ENCODE results near the gene DNAH5.
"Not testable (repeated sequence)": the region's sequence is repeated elsewhere in the genome, so short reads cannot be mapped to it uniquely, and the experiment has no call there.

DNAH5 gene

GRCh38 chr5:13944560-13945199 lies at the start of gene DNAH5:
Gene DNAH5 (minus strand): TSS chr5:13944688. CDS start chr5:13944438, 250 bp downstream.
- DNase-seq (ENCODE audit: low read depth), result no peak

GRCh38 chr5:13993926-13994325 lies 49.4 kb upstream of the DNAH5 start:
- no peak for DNase-seq (ENCODE audit: low read depth)

- no peak for DNase-seq (ENCODE audit: low read depth)
Observed at GRCh38 chr5:13992795-13993194, 48.3 kb upstream of the DNAH5 start.

- no peak for DNase-seq (ENCODE audit: low read depth)
Observed at GRCh38 chr5:13991365-13991764, 46.9 kb upstream of the DNAH5 start.

GRCh38 chr5:13990896-13991295 lies 46.4 kb upstream of the DNAH5 start:
- no peak for DNase-seq (ENCODE audit: low read depth)

- DNase-seq (ENCODE audit: low read depth), result no peak
Observed at GRCh38 chr5:13989832-13990231, 45.3 kb upstream of the DNAH5 start.

- DNase-seq (ENCODE audit: low read depth), result no peak
Observed at GRCh38 chr5:13987843-13988464, 43.5 kb upstream of the DNAH5 start.

GRCh38 chr5:13985731-13986418 lies 41.4 kb upstream of the DNAH5 start:
- no peak for DNase-seq (ENCODE audit: low read depth)

GRCh38 chr5:13984888-13985287 lies 40.4 kb upstream of the DNAH5 start:
- DNase-seq (ENCODE audit: low read depth), result not testable (repeated sequence)

- DNase-seq (ENCODE audit: low read depth), result no peak
Observed at GRCh38 chr5:13976867-13977830, 32.7 kb upstream of the DNAH5 start.

GRCh38 chr5:13976223-13976622 lies 31.7 kb upstream of the DNAH5 start:
- DNase-seq (ENCODE audit: low read depth), result no peak

- DNase-seq (ENCODE audit: low read depth), result no peak
Observed at GRCh38 chr5:13975246-13975645, 30.8 kb upstream of the DNAH5 start.

GRCh38 chr5:13973724-13974123 lies 29.2 kb upstream of the DNAH5 start:
- DNase-seq (ENCODE audit: low read depth), result no peak

GRCh38 chr5:13972029-13972428 lies 27.5 kb upstream of the DNAH5 start:
- no peak for DNase-seq (ENCODE audit: low read depth)

- no peak for DNase-seq (ENCODE audit: low read depth)
Observed at GRCh38 chr5:13957032-13957645, 12.7 kb upstream of the DNAH5 start.

GRCh38 chr5:13956471-13956870 lies 12.0 kb upstream of the DNAH5 start:
- DNase-seq (ENCODE audit: low read depth), result no peak

GRCh38 chr5:13955896-13956295 lies 11.4 kb upstream of the DNAH5 start:
- DNase-seq (ENCODE audit: low read depth), result no peak

GRCh38 chr5:13946111-13946510 lies 1.6 kb upstream of the DNAH5 start:
- DNase-seq (ENCODE audit: low read depth), result no peak

GRCh38 chr5:13945271-13945670 lies 783 bp upstream of the DNAH5 start:
- no peak for DNase-seq (ENCODE audit: low read depth)

- no peak for DNase-seq (ENCODE audit: low read depth)
Observed at GRCh38 chr5:13943676-13944075, 812 bp downstream of the DNAH5 start.

- no peak for DNase-seq (ENCODE audit: low read depth)
Observed at GRCh38 chr5:13941468-13941867, 3.0 kb downstream of the DNAH5 start.

- DNase-seq (ENCODE audit: low read depth), result no peak
Observed at GRCh38 chr5:13939638-13940037, 4.8 kb downstream of the DNAH5 start.
